Upper lobe of right lung (tissue), 1 donor: ENCODE measurements around the gene FBXW2. TPM values are rescaled to one million over a fixed set of nuclear protein-coding genes. Genes with fewer than 3 reads are reported as not detected.

Experiments
- ATAC-seq: fragments of 200-7000 bp; cut with Tn5 transposase; one replicate; pipeline ENCODE4 v1.9.1; 2020; ENCODE audit warnings: mild to moderate bottlenecking, moderate library complexity
- DNase-seq: peaks from one replicate; pipeline ENCODE4 v3.0.0-alpha.2; 2020
- H3K27ac ChIP-seq: fragments of 200-600 bp; one replicate; pipeline ENCODE4 v1.8.0; 2022
- H3K27me3 ChIP-seq: fragments of 200-600 bp; one replicate; pipeline ENCODE4 v1.8.0; 2022; ENCODE audit warnings: mild to moderate bottlenecking
- H3K36me3 ChIP-seq: fragments of 200-600 bp; one replicate; pipeline ENCODE4 v1.8.0; 2022
- H3K4me1 ChIP-seq: fragments of 200-600 bp; one replicate; pipeline ENCODE4 v1.8.0; 2022
- H3K4me3 ChIP-seq: fragments of 200-600 bp; one replicate; pipeline ENCODE4 v1.8.0; 2022; ENCODE audit warnings: mild to moderate bottlenecking
- H3K9me3 ChIP-seq: fragments of 200-600 bp; one replicate; pipeline ENCODE4 v1.8.0; 2022
- CTCF ChIP-seq: fragments of 200-600 bp; IDR thresholded peaks from one replicate; pipeline ENCODE4 v1.8.0; 2022; ENCODE audit warnings: antibody characterized with exemption
- intact Hi-C: fragments of 100-400 bp; cut with DNase I; formaldehyde crosslinking; loops from one replicate; pipeline ENCODE4 v1.11.0; 2022
- total RNA-seq: library from RNA; stranded (reverse); fragmentation: NEBNext Ultra II Directional; extraction: Animal tissue kit (Norgen Biotek cat#: 25700); gene quantifications from one replicate; pipeline ENCODE4 v1.2.1, GENCODE V29; 2021
- donor health status: DM: no; HTN: yes; CAD: no; lungs with severe emphysema.

Gene FBXW2
- total RNA-seq, 1 donor from 2014 or later, result 87.1 TPM

DNA sequence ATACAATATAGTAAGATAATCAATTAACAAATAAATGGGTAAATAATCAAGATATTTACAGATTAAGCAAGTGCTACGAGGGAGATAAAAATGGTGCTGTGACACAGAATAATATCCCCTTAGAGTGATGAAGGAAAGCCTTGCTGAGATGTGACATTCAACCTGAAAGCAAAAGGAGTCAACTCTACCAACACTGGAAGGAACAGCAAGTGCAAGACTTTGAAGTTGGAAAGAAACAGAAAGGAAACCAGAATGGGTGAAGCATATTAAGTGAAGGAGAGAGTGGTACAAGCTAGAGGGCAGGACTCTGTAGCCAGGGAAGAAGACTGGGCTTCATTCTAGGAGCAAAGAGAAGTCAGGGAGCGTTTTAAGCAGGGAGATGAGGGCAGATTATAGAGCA is 66.7 kb downstream of the FBXW2 start:
- peaks cover 21% of the 10 kb centered on the region for H3K4me1 ChIP-seq
- H3K27me3 ChIP-seq, result no peaks in the 10 kb centered on the region
- TF ChIP-seq CTCF, result no peak
- no peaks in the 10 kb centered on the region for H3K36me3 ChIP-seq
- ATAC-seq, result no peak
- H3K27ac ChIP-seq, result no peak overlapping the region
- H3K9me3 ChIP-seq, result no peaks in the 10 kb centered on the region
- intact Hi-C loops, result no loop called here
- no peak for DNase-seq
- H3K4me3 ChIP-seq, result no peak overlapping the region

DNA sequence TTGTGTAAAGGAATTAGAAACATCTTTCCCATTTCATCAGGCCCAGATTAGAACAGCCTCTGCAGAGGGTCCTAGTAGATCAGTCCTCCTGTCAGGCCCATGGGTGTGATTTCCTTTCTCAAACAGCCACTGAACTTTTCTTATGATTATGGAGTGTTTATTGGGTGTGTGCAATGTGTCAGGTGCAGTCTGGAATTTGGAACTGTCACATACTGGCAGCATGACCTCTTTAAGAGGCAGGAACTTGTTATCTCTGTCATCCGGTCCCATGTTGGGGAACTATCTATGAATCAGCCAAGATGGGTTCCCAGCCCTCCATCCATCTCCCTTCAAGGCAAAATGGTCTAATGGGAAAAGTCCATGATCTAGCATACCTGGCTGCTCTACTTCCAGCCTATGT is 67.3 kb downstream of the FBXW2 start:
- Histone ChIP-seq H3K36me3 (no peaks in the 10 kb centered on the region), H3K27ac (no peak overlapping the region), H3K27me3 (no peaks in the 10 kb centered on the region), H3K9me3 (no peaks in the 10 kb centered on the region), H3K4me1 (peaks cover 16% of the 10 kb centered on the region), H3K4me3 (no peak overlapping the region)
- intact Hi-C loops, result no loop called here
- TF ChIP-seq CTCF, result no peak
- no peak for ATAC-seq
- no peak for DNase-seq

GRCh38 chr9:120724757-120725400 is 68.3 kb downstream of the FBXW2 start:
- TF ChIP-seq CTCF, result no peak
- intact Hi-C loops, result no loop called here
- ATAC-seq, result peak; percentile 76

GRCh38 chr9:120723565-120723964 is 69.7 kb downstream of the FBXW2 start:
- Histone ChIP-seq H3K4me3 (no peak overlapping the region), H3K27ac (no peak overlapping the region), H3K4me1 (no peaks in the 10 kb centered on the region), H3K9me3 (no peaks in the 10 kb centered on the region), H3K27me3 (no peaks in the 10 kb centered on the region), H3K36me3 (no peaks in the 10 kb centered on the region)
- DNase-seq, result no peak
- no peak for ATAC-seq
- intact Hi-C loops, result no loop called here
- TF ChIP-seq CTCF, result no peak

More at GRCh38 chr9:120724757-120725400, 68.3 kb downstream of the FBXW2 start:
- H3K4me1 ChIP-seq, result peaks cover 10% of the 10 kb centered on the region
- H3K27me3 ChIP-seq, result no peaks in the 10 kb centered on the region
- no peak for DNase-seq
- no peaks in the 10 kb centered on the region for H3K9me3 ChIP-seq
- H3K4me3 ChIP-seq, result no peak overlapping the region
- H3K27ac ChIP-seq, result peak overlapping the region; percentile 7
- no peaks in the 10 kb centered on the region for H3K36me3 ChIP-seq

DNA sequence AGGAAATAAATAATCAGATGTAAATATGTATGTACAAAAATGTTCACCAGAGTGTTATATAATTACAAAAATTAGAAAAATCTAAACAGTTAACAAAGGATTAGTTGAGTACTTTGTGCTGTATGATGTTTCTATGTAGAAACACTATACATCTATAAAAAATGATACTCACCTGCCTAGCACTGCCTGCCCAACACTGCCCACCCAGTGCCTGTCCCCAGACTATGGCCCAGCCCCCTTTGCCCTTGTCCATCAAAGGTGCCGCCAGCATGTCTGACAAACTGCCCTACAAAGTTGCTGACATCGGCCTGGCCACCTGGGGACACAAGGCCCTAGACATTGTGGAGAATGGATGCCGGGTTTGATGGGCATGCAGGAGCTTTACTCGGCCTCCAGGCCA is 72.8 kb downstream of the FBXW2 start:
- Histone ChIP-seq H3K4me1 (peaks cover under 1% of the 10 kb centered on the region), H3K27ac (no peak overlapping the region), H3K4me3 (no peak overlapping the region), H3K9me3 (no peaks in the 10 kb centered on the region), H3K27me3 (no peaks in the 10 kb centered on the region), H3K36me3 (no peaks in the 10 kb centered on the region)
- no peak for ATAC-seq
- DNase-seq, result no peak
- intact Hi-C loops, result no loop called here
- TF ChIP-seq CTCF, result no peak

GRCh38 chr9:120718316-120718715 is 74.9 kb downstream of the FBXW2 start:
- no peak overlapping the region for H3K27ac ChIP-seq
- no peaks in the 10 kb centered on the region for H3K27me3 ChIP-seq
- no peak overlapping the region for H3K4me3 ChIP-seq
- no peak for ATAC-seq
- intact Hi-C loops, result no loop called here
- H3K36me3 ChIP-seq, result no peaks in the 10 kb centered on the region
- H3K9me3 ChIP-seq, result no peaks in the 10 kb centered on the region
- H3K4me1 ChIP-seq, result peaks cover 7% of the 10 kb centered on the region
- TF ChIP-seq CTCF, result no peak
- no peak for DNase-seq
